ENCODE data around the gene NEK2. TPM values are rescaled to one million over a fixed set of nuclear protein-coding genes. Genes with fewer than 3 reads are reported as not detected.

The NEK2 gene
- total RNA-seq, 2 donors from 2014 or later, result 42.3 to 101 TPM

- no peak for DNase-seq
- Histone ChIP-seq H3K4me1 (ENCODE audit: control insufficient read depth, insufficient read depth, low read length) (no peaks in the 10 kb centered on the region), H3K36me3 (ENCODE audit: control insufficient read depth, insufficient read depth, low read length) (no peaks in the 10 kb centered on the region), H3K27me3 (ENCODE audit: control insufficient read depth, insufficient read depth, low read length, poor library complexity, severe bottlenecking) (no peaks in the 10 kb centered on the region), H3K27ac (ENCODE audit: low read depth, low read length) (no peak overlapping the region), H3K9ac (ENCODE audit: extremely low read depth, low read length, poor library complexity, severe bottlenecking) (no peak overlapping the region), H3K4me3 (ENCODE audit: low read length) (no peak overlapping the region), H3K9me3 (ENCODE audit: control insufficient read depth, low read length) (no peaks in the 10 kb centered on the region)
- TF ChIP-seq, protein P1, sequence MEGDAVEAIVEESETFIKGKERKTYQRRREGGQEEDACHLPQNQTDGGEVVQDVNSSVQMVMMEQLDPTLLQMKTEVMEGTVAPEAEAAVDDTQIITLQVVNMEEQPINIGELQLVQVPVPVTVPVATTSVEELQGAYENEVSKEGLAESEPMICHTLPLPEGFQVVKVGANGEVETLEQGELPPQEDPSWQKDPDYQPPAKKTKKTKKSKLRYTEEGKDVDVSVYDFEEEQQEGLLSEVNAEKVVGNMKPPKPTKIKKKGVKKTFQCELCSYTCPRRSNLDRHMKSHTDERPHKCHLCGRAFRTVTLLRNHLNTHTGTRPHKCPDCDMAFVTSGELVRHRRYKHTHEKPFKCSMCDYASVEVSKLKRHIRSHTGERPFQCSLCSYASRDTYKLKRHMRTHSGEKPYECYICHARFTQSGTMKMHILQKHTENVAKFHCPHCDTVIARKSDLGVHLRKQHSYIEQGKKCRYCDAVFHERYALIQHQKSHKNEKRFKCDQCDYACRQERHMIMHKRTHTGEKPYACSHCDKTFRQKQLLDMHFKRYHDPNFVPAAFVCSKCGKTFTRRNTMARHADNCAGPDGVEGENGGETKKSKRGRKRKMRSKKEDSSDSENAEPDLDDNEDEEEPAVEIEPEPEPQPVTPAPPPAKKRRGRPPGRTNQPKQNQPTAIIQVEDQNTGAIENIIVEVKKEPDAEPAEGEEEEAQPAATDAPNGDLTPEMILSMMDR (conservative IDR thresholded peaks at IDR 0.05), result no peak
- Mint-ChIP-seq H3K27ac (no peak overlapping the region), H3K4me3 (no peak overlapping the region), H3K4me1 (peaks cover 23% of the 10 kb centered on the region), H3K36me3 (ENCODE audit: low read depth) (no peaks in the 10 kb centered on the region), H3K27me3 (ENCODE audit: insufficient read depth) (peaks cover 13% of the 10 kb centered on the region), H3K9me3 (no peaks in the 10 kb centered on the region)
- WGBS, 2 experiments (ENCODE audit: insufficient coverage in 1 of 2, insufficient read length in 1 of 2), result 95 to 100% methylated on average over 3 to 4 of the region's 4 CpGs
These were observed 18.7 kb downstream of the NEK2 start for GRCh38 chr1:211656728-211657127.

DNA sequence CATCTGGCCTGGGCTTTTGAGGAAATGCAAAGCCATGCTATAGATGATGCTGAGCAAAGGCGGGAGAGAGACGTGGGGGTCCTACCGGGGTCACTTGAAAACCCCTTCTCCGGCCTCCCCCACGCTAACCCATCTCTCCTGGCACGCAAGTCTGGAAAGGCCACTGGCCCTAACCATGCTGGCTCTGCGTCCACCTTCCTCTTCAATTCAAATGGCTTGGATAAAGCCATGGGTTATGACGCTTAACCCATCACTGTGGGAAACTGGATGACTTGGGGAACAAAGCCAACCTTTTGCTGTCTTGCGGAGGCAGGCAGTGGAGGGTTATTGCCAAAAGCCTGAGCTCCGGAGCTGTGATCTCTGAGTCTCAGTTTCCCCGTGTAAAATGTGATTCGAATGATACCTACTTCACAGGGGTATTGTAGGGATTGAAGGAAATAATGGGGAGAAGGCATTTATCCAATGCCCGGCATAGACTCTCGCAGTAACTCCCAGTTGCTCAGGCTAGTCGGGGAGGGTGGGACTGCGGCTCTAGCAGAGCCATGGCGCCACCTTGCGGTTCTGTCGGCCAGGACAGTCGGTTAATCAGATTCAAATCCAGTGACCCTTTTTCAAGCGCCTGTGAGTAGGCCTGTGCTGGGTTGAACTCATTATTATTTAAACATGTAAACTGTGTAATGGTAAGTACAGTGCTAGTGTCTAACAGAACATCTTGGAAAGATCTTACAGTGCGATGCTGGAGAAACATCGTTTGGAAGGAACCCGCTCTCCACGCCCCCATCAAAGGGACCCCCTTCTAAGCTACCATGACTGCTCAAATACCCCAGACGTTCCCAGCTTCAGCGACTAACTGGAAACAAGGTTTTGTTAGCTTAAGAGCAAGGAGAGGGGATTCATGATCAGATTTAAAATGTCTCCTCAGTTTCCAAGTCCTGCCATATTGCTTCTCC is 20.3 kb downstream of the NEK2 start:
- 50 to 56% methylated on average over 22 to 27 of the region's 27 CpGs for WGBS, 2 experiments (ENCODE audit: insufficient coverage in 1 of 2, insufficient read length in 1 of 2)
- Mint-ChIP-seq H3K4me3 (no peak overlapping the region), H3K27ac (no peak overlapping the region), H3K9me3 (no peaks in the 10 kb centered on the region), H3K27me3 (ENCODE audit: insufficient read depth) (peaks cover 16% of the 10 kb centered on the region), H3K4me1 (peaks cover 21% of the 10 kb centered on the region), H3K36me3 (ENCODE audit: low read depth) (no peaks in the 10 kb centered on the region)
- H3K4me3 ChIP-seq (ENCODE audit: low read length), result no peak overlapping the region
- H3K4me1 ChIP-seq (ENCODE audit: control insufficient read depth, insufficient read depth, low read length), result no peaks in the 10 kb centered on the region
- H3K27me3 ChIP-seq (ENCODE audit: control insufficient read depth, insufficient read depth, low read length, poor library complexity, severe bottlenecking), result no peaks in the 10 kb centered on the region
- H3K9me3 ChIP-seq (ENCODE audit: control insufficient read depth, low read length), result no peaks in the 10 kb centered on the region
- peak; percentile 97 for DNase-seq
- H3K9ac ChIP-seq (ENCODE audit: extremely low read depth, low read length, poor library complexity, severe bottlenecking), result no peak overlapping the region
- no peaks in the 10 kb centered on the region for H3K36me3 ChIP-seq (ENCODE audit: control insufficient read depth, insufficient read depth, low read length)
- H3K27ac ChIP-seq (ENCODE audit: low read depth, low read length), result no peak overlapping the region
- TF ChIP-seq, protein P1 (conservative IDR thresholded peaks at IDR 0.05), result peak; percentile 99

- Histone ChIP-seq H3K9me3 (ENCODE audit: control insufficient read depth, low read length) (no peaks in the 10 kb centered on the region), H3K27me3 (ENCODE audit: control insufficient read depth, insufficient read depth, low read length, poor library complexity, severe bottlenecking) (no peaks in the 10 kb centered on the region), H3K4me1 (ENCODE audit: control insufficient read depth, insufficient read depth, low read length) (no peaks in the 10 kb centered on the region), H3K4me3 (ENCODE audit: low read length) (no peak overlapping the region), H3K9ac (ENCODE audit: extremely low read depth, low read length, poor library complexity, severe bottlenecking) (no peak overlapping the region), H3K36me3 (ENCODE audit: control insufficient read depth, insufficient read depth, low read length) (no peaks in the 10 kb centered on the region), H3K27ac (ENCODE audit: low read depth, low read length) (no peak overlapping the region)
- 86 to 88% methylated on average over 2 to 9 of the region's 9 CpGs for WGBS, 2 experiments (ENCODE audit: insufficient coverage in 1 of 2, insufficient read length in 1 of 2)
- Mint-ChIP-seq H3K36me3 (ENCODE audit: low read depth) (no peaks in the 10 kb centered on the region), H3K27ac (no peak overlapping the region), H3K4me1 (peaks cover 21% of the 10 kb centered on the region), H3K27me3 (ENCODE audit: insufficient read depth) (peaks cover 15% of the 10 kb centered on the region), H3K4me3 (no peak overlapping the region), H3K9me3 (no peaks in the 10 kb centered on the region)
- TF ChIP-seq, protein P1 (conservative IDR thresholded peaks at IDR 0.05), result no peak
- no peak for DNase-seq
These were observed 21.4 kb downstream of the NEK2 start for GRCh38 chr1:211653959-211654496.
